C4-2B (cell line): ENCODE results near the gene STK40.

Experiments used
- H3K27ac ChIP-seq: fragments of 450-650 bp; 2 replicates; pipeline ENCODE4 v1.5.1; 2017
- ZFX ChIP-seq: fragments of 450-650 bp; IDR thresholded peaks from 2 replicates; pipeline ENCODE4 v1.6.1; 2017
- TF ChIP-seq, protein P1 (sequence below): fragments of 450-650 bp; conservative IDR thresholded peaks from 2 replicates; pipeline ENCODE4 v1.5.1; 2017; ENCODE audit warnings: mild to moderate bottlenecking

Gene STK40

DNA sequence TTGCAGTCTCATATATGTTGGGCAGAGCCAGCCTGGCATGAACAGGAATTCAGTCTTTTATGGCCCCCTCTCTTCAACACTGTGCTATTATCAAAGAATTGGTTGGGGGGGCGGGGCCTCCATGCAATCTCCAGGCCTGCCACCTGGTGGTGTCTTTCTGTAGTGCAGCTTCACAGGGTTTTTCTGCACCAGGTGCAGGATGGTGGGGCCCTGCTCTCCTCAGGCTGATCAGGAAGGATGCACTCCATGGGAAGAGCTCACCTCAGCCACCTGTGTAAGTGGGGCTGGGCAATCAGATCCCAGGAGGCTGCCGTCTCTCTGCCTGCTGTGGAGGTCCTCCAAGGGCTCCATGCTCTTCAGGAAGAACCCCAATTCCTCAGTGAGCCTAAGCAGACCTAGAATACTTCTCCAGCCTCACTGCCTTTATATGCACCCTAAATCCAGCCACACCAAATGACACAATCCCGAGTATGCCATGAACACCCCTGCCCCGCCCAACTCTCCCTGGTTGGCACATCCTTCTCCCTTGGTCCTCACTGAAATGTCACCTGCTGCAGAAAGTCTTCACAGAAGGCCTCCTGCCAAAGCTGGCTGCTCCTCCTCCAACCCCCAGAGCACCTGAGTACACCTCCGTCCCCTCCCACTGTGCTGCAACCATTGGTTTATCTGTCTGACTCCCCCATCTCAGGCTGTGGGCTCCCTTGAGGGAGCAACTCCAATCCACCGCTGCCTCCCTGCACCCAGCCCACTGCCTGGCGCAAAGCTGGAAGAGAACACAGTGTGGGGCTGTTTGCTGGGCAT, 16.5 kb downstream of the STK40 start:
- H3K27ac ChIP-seq: no peak overlapping the region
- TF ChIP-seq ZFX: no peak
- TF ChIP-seq, protein P1, sequence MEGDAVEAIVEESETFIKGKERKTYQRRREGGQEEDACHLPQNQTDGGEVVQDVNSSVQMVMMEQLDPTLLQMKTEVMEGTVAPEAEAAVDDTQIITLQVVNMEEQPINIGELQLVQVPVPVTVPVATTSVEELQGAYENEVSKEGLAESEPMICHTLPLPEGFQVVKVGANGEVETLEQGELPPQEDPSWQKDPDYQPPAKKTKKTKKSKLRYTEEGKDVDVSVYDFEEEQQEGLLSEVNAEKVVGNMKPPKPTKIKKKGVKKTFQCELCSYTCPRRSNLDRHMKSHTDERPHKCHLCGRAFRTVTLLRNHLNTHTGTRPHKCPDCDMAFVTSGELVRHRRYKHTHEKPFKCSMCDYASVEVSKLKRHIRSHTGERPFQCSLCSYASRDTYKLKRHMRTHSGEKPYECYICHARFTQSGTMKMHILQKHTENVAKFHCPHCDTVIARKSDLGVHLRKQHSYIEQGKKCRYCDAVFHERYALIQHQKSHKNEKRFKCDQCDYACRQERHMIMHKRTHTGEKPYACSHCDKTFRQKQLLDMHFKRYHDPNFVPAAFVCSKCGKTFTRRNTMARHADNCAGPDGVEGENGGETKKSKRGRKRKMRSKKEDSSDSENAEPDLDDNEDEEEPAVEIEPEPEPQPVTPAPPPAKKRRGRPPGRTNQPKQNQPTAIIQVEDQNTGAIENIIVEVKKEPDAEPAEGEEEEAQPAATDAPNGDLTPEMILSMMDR: peak; percentile 95

GRCh38 chr1:36367798-36368197, 17.9 kb downstream of the STK40 start:
- no peak for TF ChIP-seq ZFX
- TF ChIP-seq, protein P1: no peak
- no peak overlapping the region for H3K27ac ChIP-seq

DNA sequence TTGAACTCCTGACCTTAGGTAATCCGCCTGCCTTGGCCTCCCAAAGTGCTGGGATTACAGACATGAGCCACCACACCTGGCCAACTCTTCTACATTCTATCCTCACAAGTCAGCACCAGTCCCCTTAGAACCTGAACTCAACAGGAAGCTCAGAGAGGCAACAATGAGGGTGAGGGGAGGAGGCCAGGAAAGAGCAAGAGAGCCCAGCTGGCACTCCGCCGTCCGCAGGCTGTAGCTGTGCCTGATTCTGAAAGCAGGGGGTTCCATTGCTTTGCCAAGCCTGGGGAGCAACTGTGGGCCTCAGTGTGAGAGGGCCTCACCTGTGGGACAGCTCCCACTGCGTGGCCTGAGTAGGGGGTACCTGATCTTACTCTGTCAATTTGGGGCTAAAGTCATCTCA, 18.7 kb downstream of the STK40 start:
- TF ChIP-seq ZFX: no peak
- TF ChIP-seq, protein P1: no peak
- H3K27ac ChIP-seq: no peak overlapping the region

DNA sequence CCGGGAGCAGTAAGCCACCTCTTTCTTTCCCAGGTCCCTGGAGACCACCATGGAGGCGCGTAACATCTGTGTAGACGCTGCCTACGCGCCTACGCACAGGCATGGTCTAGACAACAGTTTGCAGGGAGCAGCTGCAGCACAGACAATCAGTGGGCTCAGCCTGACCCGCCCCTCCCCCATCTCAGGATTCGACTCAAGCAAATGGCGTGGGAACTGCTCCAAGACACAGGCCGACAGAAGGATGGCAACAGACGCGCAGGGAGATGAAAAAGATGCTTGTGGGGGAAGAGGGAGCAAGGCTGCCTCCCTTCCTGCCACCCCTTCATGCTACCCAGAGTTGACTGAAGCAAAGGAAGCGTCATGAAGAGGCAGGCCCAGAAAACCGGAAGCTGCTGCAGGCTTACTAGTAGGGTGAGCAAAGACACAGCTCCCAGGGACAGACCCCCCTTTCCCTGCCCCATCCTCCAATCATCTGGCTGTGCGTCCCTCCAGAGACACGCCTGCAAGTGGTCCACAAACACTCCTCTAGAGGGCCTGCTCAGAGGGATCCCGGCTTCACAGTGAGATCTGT, 19.5 kb downstream of the STK40 start:
- H3K27ac ChIP-seq: no peak overlapping the region
- TF ChIP-seq, protein P1: no peak
- no peak for TF ChIP-seq ZFX

GRCh38 chr1:36365381-36365780, 20.3 kb downstream of the STK40 start:
- TF ChIP-seq, protein P1: no peak
- TF ChIP-seq ZFX: no peak
- H3K27ac ChIP-seq: no peak overlapping the region

- H3K27ac ChIP-seq: peak overlapping the region; percentile 5; the same call in 1 of the 2 replicates
These were observed 25.7 kb downstream of the STK40 start for GRCh38 chr1:36359911-36360550.

More at GRCh38 chr1:36359911-36360550, 25.7 kb downstream of the STK40 start:
- TF ChIP-seq, protein P1: no peak
- TF ChIP-seq ZFX: no peak
